ENCODE results near the gene TNNT3.

The TNNT3 gene

GRCh38 chr11:1964955-1965354 is 45.5 kb downstream of the TNNT3 start:
- no peak for DNase-seq

GRCh38 chr11:1966531-1966930 is 47.0 kb downstream of the TNNT3 start:
- no peak for DNase-seq

GRCh38 chr11:1967641-1968225 is 48.2 kb downstream of the TNNT3 start:
- DNase-seq, result no peak

GRCh38 chr11:1968454-1969002 is 49.0 kb downstream of the TNNT3 start:
- DNase-seq, result no peak

GRCh38 chr11:1969035-1969434 is 49.5 kb downstream of the TNNT3 start:
- DNase-seq, result no peak

GRCh38 chr11:1969776-1970175 is 50.3 kb downstream of the TNNT3 start:
- no peak for DNase-seq

- DNase-seq, result no peak
Measured at GRCh38 chr11:1970956-1971355, 51.5 kb downstream of the TNNT3 start.

GRCh38 chr11:1975185-1975584 is 55.7 kb downstream of the TNNT3 start:
- no peak for DNase-seq

- no peak for DNase-seq
Measured at GRCh38 chr11:1978720-1979473, 59.4 kb downstream of the TNNT3 start.

- DNase-seq, result no peak
Measured at GRCh38 chr11:1979607-1980006, 60.1 kb downstream of the TNNT3 start.

- no peak for DNase-seq
Measured at GRCh38 chr11:1982873-1983600, 63.5 kb downstream of the TNNT3 start.

GRCh38 chr11:1983601-1983961 is 64.1 kb downstream of the TNNT3 start:
- no peak for DNase-seq

- DNase-seq, result no peak
Measured at GRCh38 chr11:1987024-1987423, 67.5 kb downstream of the TNNT3 start.

- DNase-seq, result no peak
Measured at GRCh38 chr11:1988174-1988573, 68.7 kb downstream of the TNNT3 start.
